NCI-H1092 (cell line): Measurements from ENCODE around the gene TRIO.

Experiments
- DNase-seq: peaks from one replicate; lab custom pipeline; 2025; lab: John Stamatoyannopoulos, UW

TRIO gene

GRCh38 chr5:14267166-14267838, 124.2 kb downstream of the TRIO start:
- no peak for DNase-seq

- DNase-seq, result no peak
Measured at GRCh38 chr5:14267991-14268708, 125.0 kb downstream of the TRIO start.

DNA sequence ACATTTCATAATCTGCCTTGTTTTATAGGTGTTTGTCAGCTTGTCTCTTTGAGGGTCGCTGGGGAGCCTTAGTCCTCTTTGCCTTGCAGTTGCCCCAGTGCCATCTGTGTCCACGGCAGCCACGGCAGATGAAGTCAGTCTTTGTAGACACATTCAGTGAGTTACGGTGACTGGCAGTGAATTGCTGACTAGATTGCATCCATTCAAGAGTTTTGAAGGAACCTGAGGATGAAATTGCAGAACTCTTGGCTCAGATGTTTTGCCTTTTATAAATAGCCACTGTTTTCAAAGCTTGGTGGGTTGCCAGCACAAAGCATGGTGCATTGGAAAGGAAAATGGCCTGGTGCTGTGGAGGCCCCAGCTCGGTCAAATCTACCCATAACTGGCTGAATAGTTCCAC, 125.6 kb downstream of the TRIO start:
- no peak for DNase-seq

DNA sequence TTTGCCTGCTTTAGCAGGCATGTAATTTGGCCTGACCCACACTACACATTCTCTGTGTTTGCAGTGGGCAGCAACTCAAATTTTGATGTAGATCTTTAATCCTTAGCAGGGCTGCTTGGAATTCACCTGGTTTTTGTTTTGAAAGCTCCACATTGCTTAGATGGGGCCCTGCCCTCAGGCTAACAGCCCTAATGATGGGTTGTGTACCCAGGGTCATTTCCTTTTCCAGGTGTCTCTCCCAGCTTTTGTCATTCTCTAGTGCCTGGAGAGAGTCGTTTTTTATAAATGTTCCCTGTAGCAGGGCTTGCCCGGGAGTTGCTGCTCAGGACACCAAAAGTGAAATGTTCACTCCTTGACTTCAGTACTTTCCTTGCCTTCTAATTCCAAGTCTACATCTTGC, 126.3 kb downstream of the TRIO start:
- no peak for DNase-seq

GRCh38 chr5:14270209-14270702, 127.1 kb downstream of the TRIO start:
- DNase-seq, result peak; percentile 42

DNA sequence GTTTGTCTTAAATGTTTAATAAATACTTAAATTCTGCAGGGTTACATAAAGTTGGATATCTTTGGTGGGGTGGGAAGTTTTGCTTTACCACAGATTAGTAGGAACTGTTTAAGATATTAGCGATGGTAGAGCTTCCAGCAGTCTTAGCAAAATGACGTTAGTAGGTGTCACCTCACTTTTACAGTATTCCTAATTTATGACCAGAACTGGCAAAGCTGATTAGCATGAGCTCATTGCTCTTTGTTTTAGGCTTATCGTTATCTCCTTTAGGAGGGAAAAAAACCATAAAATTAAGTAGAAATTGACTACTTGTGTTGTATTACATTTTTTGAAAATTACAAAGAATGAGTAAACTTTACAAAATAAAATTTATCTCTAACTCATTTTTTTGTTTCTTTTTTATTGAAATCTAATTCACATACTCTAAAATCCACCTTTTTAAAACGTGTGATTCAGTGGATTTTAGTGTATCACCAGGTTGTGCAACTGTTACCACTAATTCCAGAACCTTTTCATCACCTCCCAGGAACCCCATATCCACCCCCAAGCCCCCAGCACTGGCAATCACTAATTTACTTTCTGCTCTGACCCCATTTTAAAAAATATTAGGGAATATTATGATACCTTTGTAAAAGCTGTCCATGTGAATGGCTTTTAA, 129.5 kb downstream of the TRIO start:
- no peak for DNase-seq

GRCh38 chr5:14273207-14273767, 130.1 kb downstream of the TRIO start:
- DNase-seq, result no peak

- no peak for DNase-seq
Measured at GRCh38 chr5:14276380-14276779, 133.2 kb downstream of the TRIO start.

GRCh38 chr5:14277385-14278320, 134.5 kb downstream of the TRIO start:
- no peak for DNase-seq

DNA sequence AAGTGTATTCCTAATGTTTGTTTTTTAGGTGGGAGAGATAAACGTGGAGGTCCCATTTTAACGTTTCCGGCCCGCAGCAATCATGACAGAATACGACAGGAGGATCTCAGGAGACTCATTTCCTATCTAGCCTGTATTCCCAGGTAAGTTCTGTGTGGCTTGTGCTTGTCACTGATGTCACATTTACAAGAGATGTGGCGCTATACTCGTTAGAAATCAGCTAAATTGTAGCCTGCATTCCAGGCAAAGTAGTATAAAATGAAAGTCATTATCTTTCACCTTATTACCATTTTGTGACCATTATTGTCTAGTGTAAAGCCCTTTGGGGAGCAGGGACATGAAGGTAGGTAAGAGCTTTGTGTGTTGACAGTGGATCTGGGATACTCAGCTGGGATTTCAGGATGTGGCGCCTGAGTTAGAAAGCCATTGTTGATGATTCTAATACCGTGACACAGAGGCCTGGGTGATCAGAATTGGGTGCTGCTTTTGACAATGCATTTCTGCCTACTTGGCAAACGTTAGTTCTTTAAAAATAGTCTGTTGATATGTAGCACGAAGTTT, 137.2 kb downstream of the TRIO start:
- no peak for DNase-seq

DNA sequence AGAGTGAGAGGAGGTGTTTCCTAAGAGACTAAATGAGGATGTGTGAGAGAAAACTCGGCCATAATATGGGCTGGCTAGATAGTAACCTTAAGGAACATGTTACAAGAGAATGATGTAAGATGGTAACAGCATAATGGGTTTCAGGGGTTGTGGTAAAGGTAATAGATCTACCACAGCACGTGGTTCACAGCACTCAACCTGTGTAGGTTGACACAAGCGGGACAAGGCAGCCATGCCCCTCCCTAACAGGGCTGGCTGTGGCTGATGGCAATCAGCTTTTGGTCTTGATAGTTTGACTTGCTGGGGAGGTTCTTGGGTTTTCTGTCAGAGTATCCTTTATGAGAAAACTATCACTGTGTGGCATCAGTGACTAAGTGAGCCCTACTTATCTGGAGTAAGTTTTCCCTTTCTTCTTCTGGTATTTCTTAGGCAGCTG, 138.6 kb downstream of the TRIO start:
- no peak for DNase-seq

DNA sequence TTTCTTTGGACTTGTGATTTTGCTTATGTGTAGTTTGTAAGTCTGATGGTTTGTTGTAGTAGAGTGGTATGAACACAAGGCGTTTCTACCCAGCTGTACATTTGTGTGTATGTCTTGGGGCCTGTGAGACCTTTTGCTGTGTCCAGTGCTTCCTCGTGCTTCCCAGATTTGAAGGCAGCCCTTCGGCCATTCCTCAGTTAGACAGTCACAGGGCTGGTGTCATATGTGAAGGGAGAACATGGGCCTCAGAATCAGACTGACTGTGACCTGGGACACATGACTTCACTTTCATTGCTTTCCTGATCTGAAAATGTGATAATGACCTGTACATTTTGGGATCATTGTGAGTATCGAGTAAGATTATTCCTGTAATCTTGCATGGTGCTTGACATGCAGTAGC, 140.0 kb downstream of the TRIO start:
- no peak for DNase-seq

DNA sequence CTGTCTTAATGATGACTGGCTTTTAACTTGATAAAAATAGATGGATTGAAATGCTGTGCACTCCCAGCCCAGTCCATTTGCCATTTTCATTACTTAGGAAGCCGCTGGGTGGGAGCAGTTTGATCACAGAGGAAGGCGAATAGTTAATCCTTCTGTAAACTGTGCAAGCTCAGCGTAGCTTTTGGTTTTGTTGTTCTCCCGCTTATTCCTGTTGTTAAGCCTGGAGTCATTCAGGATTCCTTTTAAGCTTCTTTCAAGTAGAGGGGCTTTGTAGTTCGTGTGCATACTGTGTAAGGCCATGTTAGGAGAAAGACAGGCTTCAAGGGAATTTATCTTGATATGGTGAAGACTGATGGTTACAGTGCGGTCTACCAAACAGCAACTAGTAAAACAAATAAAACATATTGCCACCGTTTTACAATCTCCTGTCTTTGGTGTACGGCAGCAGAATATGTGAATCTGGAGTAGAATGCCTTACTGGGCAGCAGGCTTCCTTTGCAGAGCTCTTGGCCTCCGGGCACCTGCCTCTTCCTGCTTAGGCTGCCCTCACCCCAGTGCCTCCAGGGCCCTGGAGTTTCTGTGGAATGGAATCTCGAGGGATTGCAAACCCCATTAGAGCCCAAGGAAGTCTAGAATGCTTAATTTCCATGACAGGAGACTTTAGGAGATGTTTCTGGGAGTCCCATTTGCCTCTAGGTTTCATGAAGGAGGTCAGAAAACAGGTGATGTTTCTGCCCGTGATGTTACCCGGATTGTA, 141.4 kb downstream of the TRIO start:
- DNase-seq, result no peak

DNA sequence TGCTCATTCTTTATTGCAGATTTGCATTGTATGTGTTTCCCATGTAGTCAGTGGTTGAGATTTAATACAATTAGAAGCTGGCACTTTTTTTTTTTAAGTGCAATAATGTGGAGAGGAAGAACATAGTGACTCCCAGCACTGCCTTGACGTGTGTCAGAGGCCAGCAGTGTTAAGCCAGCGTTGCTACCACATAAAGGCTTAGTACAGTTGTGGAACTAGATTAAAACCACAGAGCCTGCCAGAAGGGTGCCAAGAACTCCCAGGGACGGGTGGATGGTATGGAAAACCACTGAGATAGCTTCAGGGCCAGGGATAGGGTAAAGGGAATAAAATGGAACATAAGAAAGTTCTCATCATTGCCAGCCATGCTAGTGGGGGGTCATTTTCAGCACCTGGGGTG, 142.9 kb downstream of the TRIO start:
- no peak for DNase-seq

DNA sequence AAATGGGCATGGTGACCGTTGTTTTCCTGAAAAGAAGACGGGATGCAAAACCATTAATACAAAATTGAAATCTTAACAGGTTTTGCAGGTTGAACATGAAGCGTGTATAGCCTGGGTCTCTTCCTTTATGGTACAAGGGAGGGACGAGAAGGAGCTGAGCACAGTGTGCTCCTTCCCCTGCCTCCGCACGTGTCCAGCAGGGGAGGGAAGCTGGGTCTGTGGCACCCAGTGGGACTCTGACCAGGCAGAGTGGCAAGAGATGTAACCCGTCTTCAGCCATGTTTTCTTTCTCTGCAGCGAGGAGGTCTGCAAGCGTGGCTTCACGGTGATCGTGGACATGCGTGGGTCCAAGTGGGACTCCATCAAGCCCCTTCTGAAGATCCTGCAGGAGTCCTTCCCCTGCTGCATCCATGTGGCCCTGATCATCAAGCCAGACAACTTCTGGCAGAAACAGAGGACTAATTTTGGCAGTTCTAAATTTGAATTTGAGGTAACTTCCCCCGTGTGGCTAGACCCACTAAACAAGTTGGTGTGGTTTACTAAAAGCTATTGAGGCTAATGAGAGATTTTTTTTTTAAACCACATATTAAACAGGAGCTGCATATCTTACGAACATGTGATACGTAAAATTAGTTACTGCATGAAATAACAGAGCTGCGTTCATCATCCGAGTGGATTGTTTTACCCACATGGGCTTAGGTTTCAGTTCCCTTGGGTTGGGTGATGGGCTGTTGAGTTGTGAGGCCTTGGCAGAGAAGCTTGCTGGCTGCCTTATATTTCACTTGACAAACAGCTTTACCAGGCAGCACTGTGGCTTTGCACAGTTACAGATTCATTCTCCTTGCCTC, 143.7 kb downstream of the TRIO start:
- no peak for DNase-seq

DNA sequence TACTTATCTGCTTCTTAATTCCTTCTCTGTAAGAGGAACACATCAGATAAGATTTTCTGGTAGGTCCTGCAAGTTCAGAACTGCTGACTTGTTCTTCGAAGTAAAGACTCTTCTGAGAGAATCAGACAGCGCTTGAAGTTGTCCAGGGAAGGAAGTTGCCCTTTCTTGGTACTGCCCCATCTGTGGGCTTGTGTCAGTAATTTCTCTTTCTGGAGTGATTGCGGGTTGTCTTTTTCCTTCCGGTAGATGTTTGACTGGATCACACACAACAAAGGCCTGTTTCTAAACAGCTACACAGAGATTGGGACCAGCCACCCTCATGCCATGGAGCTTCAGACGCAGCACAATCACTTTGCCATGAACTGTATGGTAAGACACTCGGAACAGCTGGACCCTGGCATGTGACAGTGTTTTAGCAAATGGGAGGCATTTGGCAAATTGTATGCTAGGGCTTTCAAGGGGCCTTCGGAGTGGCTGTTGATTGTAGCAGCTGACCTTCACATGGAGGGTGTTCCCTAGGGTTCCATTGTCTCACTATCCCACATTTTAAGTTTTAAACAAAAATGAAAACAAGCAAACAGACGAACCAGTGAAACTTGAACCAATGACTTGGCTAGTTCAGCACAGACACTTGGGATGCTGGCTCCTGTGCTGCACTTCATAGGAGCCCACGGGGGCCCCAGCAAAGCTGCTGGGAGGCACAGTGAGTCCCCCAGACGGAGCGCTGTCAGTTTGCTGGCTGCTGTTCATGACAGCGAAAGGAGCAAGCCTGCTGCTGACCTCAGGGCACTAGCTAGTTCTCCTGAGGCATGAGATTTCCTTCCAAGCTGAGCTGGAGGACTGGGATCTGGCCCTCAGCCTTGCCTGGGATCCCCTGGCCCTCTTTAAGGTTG, 149.9 kb downstream of the TRIO start:
- DNase-seq, result no peak

DNA sequence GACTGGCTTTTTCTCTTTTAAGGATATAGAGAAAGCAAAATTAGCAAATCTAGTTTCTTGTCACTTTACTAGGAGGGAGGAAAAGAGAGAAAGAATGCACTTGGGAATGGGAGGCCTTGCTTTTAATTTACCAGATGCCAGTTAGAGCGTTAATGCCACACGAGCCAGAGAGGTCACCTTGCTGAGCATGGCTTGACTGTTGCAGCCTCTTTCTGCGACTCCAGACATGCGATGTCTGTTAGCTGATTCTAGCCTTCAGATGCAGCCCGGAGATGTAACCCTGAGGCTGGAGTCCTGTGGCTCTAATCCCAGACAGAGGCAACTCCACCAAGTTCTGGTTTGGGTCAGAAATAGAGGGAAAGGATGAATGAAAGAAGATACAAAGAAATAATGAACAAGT, 152.5 kb downstream of the TRIO start:
- no peak for DNase-seq

DNA sequence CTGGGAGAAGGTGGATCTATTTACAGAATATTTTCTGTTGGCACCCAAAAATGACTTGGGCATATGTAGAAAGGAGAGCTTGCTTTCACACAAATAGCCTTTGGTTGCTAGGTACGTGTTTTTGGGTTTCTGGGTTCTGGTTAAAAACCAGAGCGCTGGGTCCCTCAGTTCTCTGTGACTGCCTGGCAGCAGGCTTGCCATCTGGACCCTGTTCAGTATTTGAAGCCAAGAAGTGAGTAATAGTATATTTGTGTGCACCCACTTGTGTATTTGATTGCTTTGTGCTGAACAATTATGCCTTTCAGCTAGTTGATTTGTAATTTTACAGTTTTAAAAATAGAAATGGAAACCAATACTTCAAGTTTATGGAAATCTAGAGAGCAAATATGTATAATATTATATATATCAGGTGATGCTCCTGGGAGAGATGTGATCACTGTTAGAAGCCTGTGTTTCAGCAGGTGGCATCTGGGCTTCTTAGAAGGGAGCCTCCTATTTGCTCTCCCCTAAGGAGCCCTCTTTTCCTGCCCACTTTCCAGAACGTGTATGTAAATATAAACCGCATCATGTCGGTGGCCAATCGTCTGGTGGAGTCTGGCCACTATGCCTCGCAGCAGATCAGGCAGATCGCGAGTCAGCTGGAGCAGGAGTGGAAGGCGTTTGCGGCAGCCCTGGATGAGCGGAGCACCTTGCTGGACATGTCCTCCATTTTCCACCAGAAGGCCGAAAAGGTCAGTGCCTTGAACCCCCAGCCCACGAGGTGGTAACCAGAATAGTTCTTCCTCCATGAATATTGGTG, 153.6 kb downstream of the TRIO start:
- peak; percentile 87 for DNase-seq
